Smooth muscle cell of the brain vasculature (primary cell): Measurements from ENCODE around the gene CHD9.
A peak's percentile ranks its signal among the peaks of the same experiment; 100 is the strongest.
"Not testable (repeated sequence)": the region's sequence is repeated elsewhere in the genome, so short reads cannot be mapped to it uniquely, and the experiment has no call there.

ENCODE experiments used
- DNase-seq: peaks from one replicate; pipeline ENCODE4 v3.0.0-alpha.2; 2012; ENCODE audit warnings: low read depth, low spot score

CHD9 gene

GRCh38 chr16:53054670-53055485, at the start of gene CHD9:
Gene CHD9, plus strand, starts transcription at chr16:53054991. Its CDS starts 101,099 bp downstream, at chr16:53156090.
- peak; percentile 65 for DNase-seq

GRCh38 chr16:53007095-53007494, 47.7 kb upstream of the CHD9 start:
- DNase-seq: no peak

GRCh38 chr16:53014287-53014686, 40.5 kb upstream of the CHD9 start:
- no peak for DNase-seq

- no peak for DNase-seq
Measured at GRCh38 chr16:53018834-53019416, 35.9 kb upstream of the CHD9 start.

GRCh38 chr16:53022374-53022773, 32.4 kb upstream of the CHD9 start:
- DNase-seq: peak; percentile 13

- no peak for DNase-seq
Measured at GRCh38 chr16:53024045-53024444, 30.7 kb upstream of the CHD9 start.

GRCh38 chr16:53029971-53030370, 24.8 kb upstream of the CHD9 start:
- no peak for DNase-seq

GRCh38 chr16:53031323-53031942, 23.4 kb upstream of the CHD9 start:
- no peak for DNase-seq

- no peak for DNase-seq
Measured at GRCh38 chr16:53034306-53034705, 20.5 kb upstream of the CHD9 start.

- no peak for DNase-seq
Measured at GRCh38 chr16:53035176-53035942, 19.4 kb upstream of the CHD9 start.

- no peak for DNase-seq
Measured at GRCh38 chr16:53036066-53036465, 18.7 kb upstream of the CHD9 start.

- DNase-seq: not testable (repeated sequence)
Measured at GRCh38 chr16:53036711-53037110, 18.1 kb upstream of the CHD9 start.

GRCh38 chr16:53040788-53041187, 14.0 kb upstream of the CHD9 start:
- no peak for DNase-seq

- DNase-seq: no peak
Measured at GRCh38 chr16:53041320-53042051, 13.3 kb upstream of the CHD9 start.

- DNase-seq: no peak
Measured at GRCh38 chr16:53042235-53042701, 12.5 kb upstream of the CHD9 start.

- DNase-seq: no peak
Measured at GRCh38 chr16:53043428-53043831, 11.4 kb upstream of the CHD9 start.

GRCh38 chr16:53043986-53044601, 10.7 kb upstream of the CHD9 start:
- no peak for DNase-seq

- DNase-seq: no peak
Measured at GRCh38 chr16:53045341-53046220, 9.2 kb upstream of the CHD9 start.

- DNase-seq: not testable (repeated sequence)
Measured at GRCh38 chr16:53047515-53047914, 7.3 kb upstream of the CHD9 start.
